GM11168 (cell line): ENCODE results near the gene TUBA8.
"Not testable (repeated sequence)": the region's sequence is repeated elsewhere in the genome, so short reads cannot be mapped to it uniquely, and the experiment has no call there.

Source experiments
- in situ Hi-C: fragments of 300-500 bp; cut with MboI; formaldehyde crosslinking; loops from one replicate; pipeline ENCODE4 v1.12.0; 2022; ENCODE audit warnings: low sequenced_read_pairs; ENCODE audit not compliant: unreplicated experiment

The TUBA8 gene

GRCh38 chr22:18110194-18110953 is at the start of gene TUBA8:
Gene TUBA8 (plus strand): TSS chr22:18110809. CDS start chr22:18110866, 57 bp downstream.
- in situ Hi-C loops, result no loop called here

- in situ Hi-C loops, result no loop called here
These were observed 48.2 kb upstream of the TUBA8 start for GRCh38 chr22:18062421-18062820.

- in situ Hi-C loops, result no loop called here
These were observed 47.3 kb upstream of the TUBA8 start for GRCh38 chr22:18063306-18063705.

GRCh38 chr22:18063715-18064114 is 46.9 kb upstream of the TUBA8 start:
- in situ Hi-C loops, result not testable (repeated sequence)

- in situ Hi-C loops, result loop anchor here (5.0 kb wide), 1 partner anchor 232 kb away; no protein-coding TSS in a partner anchor
These were observed 46.0 kb upstream of the TUBA8 start for GRCh38 chr22:18064636-18065035.

- in situ Hi-C loops, result loop anchor here (5.0 kb wide), 1 partner anchor 233 kb away; no protein-coding TSS in a partner anchor
These were observed 45.4 kb upstream of the TUBA8 start for GRCh38 chr22:18065256-18065655.

- in situ Hi-C loops, result loop anchor here (5.0 kb wide), 1 partner anchor 234 kb away; no protein-coding TSS in a partner anchor
These were observed 44.3 kb upstream of the TUBA8 start for GRCh38 chr22:18066181-18066859.

DNA sequence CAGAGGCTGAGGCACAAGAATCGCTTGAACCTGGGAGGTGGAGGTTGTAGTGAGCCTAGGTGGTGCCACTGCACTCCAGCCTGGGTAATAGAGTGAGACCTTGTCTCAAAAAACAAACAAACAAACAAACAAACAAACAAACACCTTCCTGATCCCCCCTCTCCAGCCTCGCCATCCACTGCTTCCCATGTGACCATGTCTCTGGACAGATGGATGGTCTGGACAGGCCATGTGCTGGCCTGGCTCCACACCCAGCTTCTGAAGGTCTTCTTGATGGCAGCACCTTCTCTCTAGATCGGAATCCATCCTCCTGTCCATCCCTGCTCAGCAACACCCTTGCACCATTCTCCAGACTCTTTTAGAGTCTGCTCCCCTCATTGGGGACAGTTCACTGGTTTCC is 43.5 kb upstream of the TUBA8 start:
- in situ Hi-C loops, result loop anchor here (5.0 kb wide), 1 partner anchor 235 kb away; no protein-coding TSS in a partner anchor

- in situ Hi-C loops, result loop anchor here (5.0 kb wide), 1 partner anchor 235 kb away; no protein-coding TSS in a partner anchor
These were observed 42.9 kb upstream of the TUBA8 start for GRCh38 chr22:18067548-18068341.

DNA sequence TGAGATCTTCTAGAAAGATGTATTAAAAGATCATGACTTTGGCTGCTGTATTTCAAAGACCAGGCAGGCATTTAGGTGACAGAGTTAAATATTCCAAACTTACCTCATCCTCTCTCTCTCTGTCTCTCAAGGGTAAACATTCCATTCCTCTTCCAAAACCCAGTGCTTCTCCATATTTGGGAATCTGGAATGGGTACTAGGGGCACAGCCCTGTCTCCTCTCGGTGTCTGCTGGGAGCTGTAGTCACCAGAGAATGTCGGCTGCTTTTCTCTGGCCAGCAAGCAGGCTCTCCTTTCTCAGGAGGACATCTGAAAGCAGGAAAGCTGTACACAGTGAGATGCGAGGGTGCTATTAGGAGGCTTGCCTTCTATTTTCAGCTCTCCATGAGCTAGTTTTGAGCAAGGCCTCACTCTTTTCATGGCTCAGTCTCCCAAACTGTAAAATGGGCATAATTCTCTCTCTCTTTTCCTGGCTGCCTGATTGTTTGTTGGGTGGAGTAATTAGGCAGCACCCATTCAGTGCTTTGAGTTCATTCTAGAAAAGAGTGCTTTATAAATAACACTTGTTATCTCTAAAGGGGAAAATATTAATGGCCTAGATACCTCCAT is 42.1 kb upstream of the TUBA8 start:
- in situ Hi-C loops, result loop anchor here (5.0 kb wide), 1 partner anchor 236 kb away; no protein-coding TSS in a partner anchor

DNA sequence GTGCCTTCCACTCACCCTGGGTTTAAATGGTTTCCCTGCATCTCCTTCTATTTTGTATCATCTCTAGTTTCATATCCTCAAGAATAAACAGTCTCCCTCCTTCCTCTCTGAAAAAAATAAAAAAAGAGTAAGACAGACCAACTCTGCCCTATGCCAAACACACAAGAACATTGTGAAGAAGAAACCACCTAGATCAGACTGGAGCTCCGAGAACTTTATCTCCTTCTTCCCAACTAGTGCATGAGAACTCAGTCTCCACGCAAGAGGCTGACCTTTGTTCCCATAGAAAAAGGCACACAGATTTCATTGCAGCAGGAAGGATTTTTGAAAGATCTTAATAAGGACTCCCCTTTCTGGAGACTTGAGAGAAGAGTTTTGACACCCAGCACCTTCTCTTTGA is 41.6 kb upstream of the TUBA8 start:
- in situ Hi-C loops, result loop anchor here (5.0 kb wide), 1 partner anchor 237 kb away; no protein-coding TSS in a partner anchor

DNA sequence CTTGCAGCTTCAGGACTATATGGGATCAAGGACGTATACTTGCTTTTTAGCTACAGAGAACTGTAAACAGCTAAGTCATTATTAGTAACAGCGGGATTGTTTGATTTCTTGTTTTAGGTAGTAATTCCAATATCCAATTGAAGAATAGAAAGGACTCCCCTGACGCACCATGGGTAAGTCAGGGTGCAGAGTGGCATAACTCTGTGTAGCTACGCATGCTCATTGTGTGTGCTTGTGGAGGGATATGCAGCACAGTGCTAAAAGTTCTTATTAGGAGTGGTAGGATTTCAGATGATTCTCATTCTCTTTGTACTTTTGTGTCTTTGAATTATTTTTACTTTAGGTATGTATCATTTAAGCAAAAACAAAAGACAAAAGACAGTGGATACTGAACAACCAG is 40.6 kb upstream of the TUBA8 start:
- in situ Hi-C loops, result loop anchor here (5.0 kb wide), 1 partner anchor 73 kb away; no protein-coding TSS in a partner anchor

DNA sequence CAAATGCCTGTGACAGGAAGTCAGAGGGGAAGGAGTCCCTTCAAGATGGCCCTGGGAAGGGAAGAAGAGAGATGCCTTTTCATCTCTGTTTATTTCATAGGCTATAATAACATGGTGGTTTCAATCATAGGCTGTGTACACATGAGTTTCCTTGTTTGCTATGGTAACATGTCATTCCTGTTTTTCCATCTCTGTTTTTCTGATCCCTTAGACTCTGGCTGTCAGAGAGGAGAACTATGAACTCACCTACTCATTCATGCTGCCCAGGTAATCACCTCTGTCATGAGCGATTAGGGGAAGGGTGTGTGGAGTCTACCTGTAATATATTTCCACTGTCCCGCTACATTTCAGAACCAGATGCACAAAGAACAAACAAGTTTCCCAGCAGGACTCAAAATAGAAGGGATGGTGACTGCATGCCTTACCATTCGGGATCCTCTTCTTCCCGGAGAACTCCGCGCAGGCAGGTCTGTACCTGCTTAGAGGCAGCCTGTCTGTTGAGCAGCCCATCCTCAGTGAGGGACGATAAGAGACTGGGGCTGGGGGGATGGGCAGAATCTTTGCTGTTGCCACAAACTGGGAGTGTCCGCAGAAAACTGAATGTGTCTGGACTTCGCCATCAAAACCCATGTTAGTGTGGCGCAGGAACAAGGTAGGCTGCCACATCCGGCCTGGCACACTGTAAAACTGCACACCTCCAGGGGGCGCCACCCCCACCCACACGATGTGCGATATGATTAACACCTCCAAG is 39.9 kb upstream of the TUBA8 start:
- in situ Hi-C loops, result loop anchor here (5.0 kb wide), 1 partner anchor 73 kb away; no protein-coding TSS in a partner anchor

GRCh38 chr22:18071307-18071967 is 39.2 kb upstream of the TUBA8 start:
- in situ Hi-C loops, result loop anchor here (5.0 kb wide), 1 partner anchor 74 kb away; no protein-coding TSS in a partner anchor

DNA sequence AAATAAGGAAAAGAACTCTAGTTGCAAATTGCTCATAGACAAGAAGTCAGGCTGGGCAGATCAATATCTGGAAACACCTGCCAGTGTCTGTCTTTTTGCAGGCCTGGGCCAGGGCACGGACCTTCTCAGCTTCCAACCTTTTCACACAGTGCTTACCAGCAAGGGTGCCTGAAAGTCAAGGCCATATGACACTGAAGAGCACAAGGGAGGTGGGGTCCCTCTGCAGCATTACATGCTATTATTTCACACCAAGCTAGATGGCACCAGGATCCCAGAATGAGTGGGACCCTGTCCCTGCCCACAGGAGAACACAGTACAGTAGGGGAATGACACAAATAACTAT is 38.7 kb upstream of the TUBA8 start:
- in situ Hi-C loops, result loop anchor here (5.0 kb wide), 1 partner anchor 75 kb away; no protein-coding TSS in a partner anchor

- in situ Hi-C loops, result loop anchor here (5.0 kb wide), 1 partner anchor 76 kb away; no protein-coding TSS in a partner anchor
These were observed 37.1 kb upstream of the TUBA8 start for GRCh38 chr22:18073467-18073866.

DNA sequence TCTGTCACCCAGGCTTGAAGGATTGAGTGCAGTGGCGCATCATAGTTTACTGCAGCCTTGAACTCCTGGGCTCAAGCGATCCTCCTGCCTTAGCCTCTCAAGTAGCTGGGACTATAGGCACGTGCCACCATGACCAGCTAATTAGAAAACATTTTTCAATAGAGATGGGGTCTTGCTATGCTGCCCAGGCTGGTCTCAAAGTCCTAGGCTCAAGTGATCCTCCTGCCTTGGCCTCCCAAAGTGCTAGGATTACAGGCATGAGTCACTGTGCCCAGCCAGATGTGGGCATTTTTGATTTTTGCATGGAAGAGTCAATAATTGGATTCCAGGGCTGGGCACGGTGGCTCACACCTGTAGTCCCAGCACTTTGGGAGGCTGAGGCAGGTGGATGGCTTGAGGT is 36.7 kb upstream of the TUBA8 start:
- in situ Hi-C loops, result loop anchor here (5.0 kb wide), 1 partner anchor 77 kb away; no protein-coding TSS in a partner anchor

DNA sequence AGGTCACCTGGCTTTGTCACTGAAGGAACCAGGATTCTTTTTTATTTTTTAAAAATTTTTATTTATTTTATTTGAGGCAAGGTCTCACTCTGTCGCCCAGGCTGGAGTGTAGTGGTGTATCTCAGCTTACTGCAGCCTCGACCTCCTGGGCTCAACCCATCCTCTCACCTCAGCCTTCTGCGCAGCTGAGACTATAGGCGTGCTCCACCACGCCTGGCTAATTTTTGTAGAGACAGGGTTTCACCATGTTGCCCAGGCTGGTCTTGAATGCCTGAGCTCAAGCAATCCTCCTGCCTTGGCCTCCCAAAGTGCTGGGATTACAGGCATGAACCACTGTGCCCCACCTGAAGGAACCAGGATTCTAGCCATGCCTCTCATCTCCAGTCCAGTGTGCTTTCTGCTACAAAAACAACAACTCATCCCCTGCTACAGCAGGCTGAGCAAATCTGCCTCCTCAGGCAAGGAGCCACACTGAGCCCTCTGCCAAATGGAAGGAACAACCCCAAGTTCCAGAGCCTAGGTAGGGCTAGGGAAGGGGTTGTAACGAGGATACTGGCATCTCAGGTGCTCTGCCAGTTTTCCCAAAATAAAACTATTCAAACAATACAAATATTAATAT is 35.4 kb upstream of the TUBA8 start:
- in situ Hi-C loops, result no loop called here
